H1 (cell line): ENCODE data around the gene USP24. TPM values are rescaled to one million over a fixed set of nuclear protein-coding genes. Genes with fewer than 3 reads are reported as not detected.

ENCODE experiments used
- CBX8 ChIP-seq: fragments of 300-800, 300-1000 bp; sonication (generic); IDR thresholded peaks from 2 replicates; pipeline ENCODE4 v1.7.1; 2016; ENCODE audit warnings: low read depth, low read length, borderline replicate concordance
- EGR1 ChIP-seq: IDR thresholded peaks from 2 replicates; pipeline ENCODE4 v1.6.1; 2011; ENCODE audit warnings: low read depth, low read length, borderline replicate concordance
- NRF1 ChIP-seq: IDR thresholded peaks from 2 replicates; pipeline ENCODE4 v1.6.1; 2011; ENCODE audit warnings: mild to moderate bottlenecking, low read depth, low read length, improper control_type of control experiment
- POLR2AphosphoS5 ChIP-seq: IDR thresholded peaks from 2 replicates; pipeline ENCODE4 v1.6.1; 2011; ENCODE audit warnings: low read depth, low read length
- RNF2 ChIP-seq: fragments of 200-900, 300-1000 bp; sonication (generic); IDR thresholded peaks from 2 replicates; pipeline ENCODE4 v1.7.1; 2016; ENCODE audit warnings: borderline replicate concordance, low read depth, mild to moderate bottlenecking, antibody characterized with exemption, low read length; ENCODE audit not compliant: poor library complexity, severe bottlenecking; ENCODE audit errors: missing control alignments
- SAP30 ChIP-seq: fragments of 300-600 bp; sonication (generic); IDR thresholded peaks from 2 replicates; pipeline ENCODE4 v1.7.1; 2012; ENCODE audit warnings: low read length, moderate library complexity, mild to moderate bottlenecking, inconsistent platforms; ENCODE audit not compliant: insufficient read depth, insufficient replicate concordance
- SIN3A ChIP-seq, 2 experiments: IDR thresholded peaks in 1 of 2; conservative IDR thresholded peaks in 1 of 2; 2 replicates each; pipeline ENCODE4 v1.6.1; 2011 to 2012; ENCODE audit warnings: low read length in 2 of 2, improper control_type of control experiment in 1 of 2, low read depth in 1 of 2, mild to moderate bottlenecking in 1 of 2
- microRNA-seq, 2 experiments: library from miRNA; unstranded; fragments of <30 nt; microRNA quantifications; one replicate each; pipeline versions ENCODE4 to v1.2.0, GENCODE V29; 2016 to 2020; ENCODE audit warnings: borderline microRNAs expressed in 2 of 2, borderline number of aligned reads in 2 of 2, borderline replicate concordance in 1 of 2
- polyA plus RNA-seq, 7 experiments: library from polyadenylated mRNA; depleted of rRNA in 3 of 7; stranded (reverse) in 5 of 7; unstranded in 2 of 7; fragments of >200 nt in 5 of 7; fragments of 200-250 nt in 2 of 7; gene quantifications; 1 replicate in 5 of 7; 2 replicates in 1 of 7; 4 replicates in 1 of 7; pipeline versions ENCODE4 v1.2.1 to v1.2.3, GENCODE V29; 2011 to 2013; ENCODE audit warnings: missing spikeins in 2 of 7, mixed read lengths in 2 of 7
- small RNA-seq: library from polyadenylated mRNA; stranded (forward); fragments of <200 nt; extraction: miRNeasy Mini kit (QIAGEN cat#:217004); gene quantifications from one replicate; pipeline ENCODE3, GENCODE V24; 2013; ENCODE audit not compliant: insufficient read depth
- total RNA-seq: library from RNA; stranded (reverse); fragmentation: NEBNext Ultra II Directional; extraction: Animal tissue kit (Norgen Biotek cat#: 25700); gene quantifications from 2 replicates; pipeline ENCODE4 v1.2.1, GENCODE V29; 2021
- TF ChIP-seq, protein P1 (sequence below), 3 experiments: IDR thresholded peaks; 1 replicate in 2 of 3; 2 replicates in 1 of 3; pipeline versions ENCODE4 v1.5.1 to v1.6.1; 2011; ENCODE audit warnings: low read length in 3 of 3, mild to moderate bottlenecking in 3 of 3, inconsistent platforms in 2 of 3, low read depth in 1 of 3, moderate library complexity in 1 of 3; ENCODE audit not compliant: insufficient read depth in 1 of 3; ENCODE audit errors: control extremely low read depth in 1 of 3

Gene USP24
- total and polyA plus RNA-seq, 2 of the 8 experiments (the other 6 are each of a cell fraction or from before 2014, with no cell fraction given), result 11.1 to 34.6 TPM

GRCh38 chr1:55018395-55018794 is 196.8 kb downstream of the USP24 start (continued):
- TF ChIP-seq, protein P1, sequence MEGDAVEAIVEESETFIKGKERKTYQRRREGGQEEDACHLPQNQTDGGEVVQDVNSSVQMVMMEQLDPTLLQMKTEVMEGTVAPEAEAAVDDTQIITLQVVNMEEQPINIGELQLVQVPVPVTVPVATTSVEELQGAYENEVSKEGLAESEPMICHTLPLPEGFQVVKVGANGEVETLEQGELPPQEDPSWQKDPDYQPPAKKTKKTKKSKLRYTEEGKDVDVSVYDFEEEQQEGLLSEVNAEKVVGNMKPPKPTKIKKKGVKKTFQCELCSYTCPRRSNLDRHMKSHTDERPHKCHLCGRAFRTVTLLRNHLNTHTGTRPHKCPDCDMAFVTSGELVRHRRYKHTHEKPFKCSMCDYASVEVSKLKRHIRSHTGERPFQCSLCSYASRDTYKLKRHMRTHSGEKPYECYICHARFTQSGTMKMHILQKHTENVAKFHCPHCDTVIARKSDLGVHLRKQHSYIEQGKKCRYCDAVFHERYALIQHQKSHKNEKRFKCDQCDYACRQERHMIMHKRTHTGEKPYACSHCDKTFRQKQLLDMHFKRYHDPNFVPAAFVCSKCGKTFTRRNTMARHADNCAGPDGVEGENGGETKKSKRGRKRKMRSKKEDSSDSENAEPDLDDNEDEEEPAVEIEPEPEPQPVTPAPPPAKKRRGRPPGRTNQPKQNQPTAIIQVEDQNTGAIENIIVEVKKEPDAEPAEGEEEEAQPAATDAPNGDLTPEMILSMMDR (IDR thresholded peaks at IDR 0.05; ENCODE audit: control extremely low read depth in 1 of 3, insufficient read depth in 1 of 3, low read depth in 1 of 3, low read length in 3 of 3), result no peak
- TF ChIP-seq SAP30 (no peak), NRF1 (no peak), RNF2 (no peak), CBX8 (no peak), POLR2AphosphoS5 (no peak), SIN3A (conservative IDR thresholded peaks at IDR 0.05 in 1 of 2, IDR thresholded peaks at IDR 0.05 in 1 of 2; ENCODE audit: low read depth in 1 of 2, low read length in 2 of 2) (no peak), EGR1 (no peak)

Small RNAs within 50 kb of the gene (microRNA-seq; reads per million reads assigned to microRNA genes)
- gene MIR4422, result 0 to 0.61 reads per million in 2 experiments

Small RNAs within 50 kb of the gene (small RNA-seq; reads per million reads assigned to genes)
- gene MIR4422, result 1.2 reads per million

Other genes starting within 250 kb of the USP24 start
- 0.50 and 0.54 TPM in 2 replicates for gene TMEM61, start 234.7 kb downstream of the USP24 start, total RNA-seq
- 1.4 and 2.0 TPM in 2 replicates for gene TMEM61, start 234.7 kb downstream of the USP24 start, polyA plus RNA-seq (2011; rRNA removed)
- 0.40 and 0.43 TPM in 2 replicates for gene BSND, start 216.4 kb downstream of the USP24 start, total RNA-seq
- 0.52 and 0.68 TPM in 2 replicates for gene BSND, start 216.4 kb downstream of the USP24 start, polyA plus RNA-seq (2011; rRNA removed)
- gene PCSK9, start 175.8 kb downstream of the USP24 start, total RNA-seq, result 32.3 and 33.8 TPM in 2 replicates
- 22.3 and 39.4 TPM in 2 replicates for gene PCSK9, start 175.8 kb downstream of the USP24 start, polyA plus RNA-seq (2011; rRNA removed)